ENCODE results near the gene CST6.
A peak's percentile ranks its signal among the peaks of the same experiment; 100 is the strongest.
"Not testable (repeated sequence)": the region's sequence is repeated elsewhere in the genome, so short reads cannot be mapped to it uniquely, and the experiment has no call there.

The CST6 gene

GRCh38 chr11:65987336-65987735 lies 24.5 kb upstream of the CST6 start:
- DNase-seq, result no peak

- DNase-seq, result peak; percentile 97
Measured at GRCh38 chr11:65988791-65989592, 22.8 kb upstream of the CST6 start.

GRCh38 chr11:65992056-65992455 lies 19.8 kb upstream of the CST6 start:
- no peak for DNase-seq

GRCh38 chr11:65997286-65997685 lies 14.5 kb upstream of the CST6 start:
- DNase-seq, result no peak

DNA sequence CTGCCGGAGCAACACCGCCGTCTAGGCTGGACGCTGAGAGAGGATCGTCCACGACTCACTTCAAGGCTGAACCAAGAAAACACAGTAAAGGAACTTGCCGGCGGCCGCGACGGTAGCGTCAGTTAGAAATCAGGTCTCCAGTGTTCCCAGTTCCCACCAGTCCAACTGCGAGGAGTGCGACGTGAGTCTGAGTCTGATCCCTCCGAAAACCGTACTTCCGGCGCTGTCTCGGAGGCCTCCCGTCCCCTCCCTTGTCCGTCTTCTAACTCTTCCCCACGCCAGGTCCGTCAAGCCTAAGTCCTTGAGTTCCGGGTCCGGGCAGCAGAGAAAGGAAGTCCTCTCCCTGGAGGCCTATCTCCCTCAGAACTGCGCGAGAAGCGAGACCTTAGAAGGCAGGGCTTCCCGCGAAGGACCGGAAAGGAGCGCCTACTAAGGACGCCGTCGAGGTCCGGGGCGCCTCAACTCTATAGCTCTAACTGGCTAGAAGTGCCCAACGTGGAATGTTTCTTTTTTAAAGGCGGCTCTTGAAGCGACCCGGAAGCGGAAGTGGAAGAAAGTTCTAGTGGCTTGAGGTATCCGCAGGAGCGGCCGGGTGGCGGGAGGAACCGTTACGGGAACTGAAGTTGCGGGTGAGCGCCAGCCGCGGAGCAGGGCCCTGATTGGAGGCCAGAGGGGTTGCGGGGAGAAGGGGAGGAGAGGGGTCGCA lies 9.7 kb upstream of the CST6 start, which contains the start of the genes BANF1 and EIF1AD:
Gene BANF1 (plus strand): TSS at position 562 of the 706 bp plus-strand sequence. CDS start 748 bp downstream, outside the sequence.
Gene EIF1AD (minus strand): TSS at position 216 of the 706 bp plus-strand sequence. CDS start 1,768 bp downstream, outside the sequence.
- DNase-seq, result peak; percentile 94

DNA sequence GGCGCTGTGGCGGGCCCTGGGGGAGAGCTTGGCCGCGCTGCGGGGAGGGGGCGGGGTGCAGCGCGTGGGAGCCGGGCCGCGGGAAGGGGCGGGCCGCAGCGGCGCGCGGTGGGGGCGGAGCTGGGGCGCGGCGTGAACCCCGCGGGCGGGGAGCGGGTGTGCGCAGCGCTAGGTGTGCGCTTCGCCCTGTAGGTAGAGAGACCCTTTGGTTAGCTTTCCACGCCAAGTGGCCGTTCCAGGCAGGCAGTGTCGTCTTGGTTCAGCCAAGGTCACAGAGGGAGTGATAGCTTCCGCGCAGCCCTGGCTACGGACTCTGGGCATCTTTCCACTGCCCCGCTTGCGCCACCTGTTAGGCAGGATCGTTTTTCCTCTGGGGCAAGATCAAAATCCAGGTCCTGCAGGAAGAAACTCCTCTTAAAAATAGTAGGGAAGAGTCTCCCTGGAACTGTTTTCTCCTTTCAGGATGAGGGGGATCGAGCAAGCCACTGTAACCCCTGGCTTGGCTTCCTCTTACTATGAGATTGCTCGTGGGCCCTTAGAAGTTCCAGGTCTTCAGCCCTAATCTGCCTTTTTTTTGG lies 9.1 kb upstream of the CST6 start:
- no peak for DNase-seq

DNA sequence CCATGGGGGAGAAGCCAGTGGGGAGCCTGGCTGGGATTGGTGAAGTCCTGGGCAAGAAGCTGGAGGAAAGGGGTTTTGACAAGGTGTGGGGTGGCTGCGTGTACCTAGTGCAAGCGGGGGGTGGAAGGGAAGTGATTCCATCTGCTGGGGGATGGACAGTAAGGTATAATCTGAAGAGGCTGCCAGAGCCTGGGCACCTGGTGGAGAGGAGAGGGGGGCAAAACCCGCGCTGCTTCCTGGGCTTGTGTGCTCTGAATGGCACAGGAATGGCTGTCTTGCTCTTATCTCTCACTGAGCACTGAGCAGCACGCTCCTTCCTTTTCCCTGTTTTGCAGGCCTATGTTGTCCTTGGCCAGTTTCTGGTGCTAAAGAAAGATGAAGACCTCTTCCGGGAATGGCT lies 8.5 kb upstream of the CST6 start:
- no peak for DNase-seq

GRCh38 chr11:66004186-66004585 lies 7.6 kb upstream of the CST6 start:
- DNase-seq, result no peak

DNA sequence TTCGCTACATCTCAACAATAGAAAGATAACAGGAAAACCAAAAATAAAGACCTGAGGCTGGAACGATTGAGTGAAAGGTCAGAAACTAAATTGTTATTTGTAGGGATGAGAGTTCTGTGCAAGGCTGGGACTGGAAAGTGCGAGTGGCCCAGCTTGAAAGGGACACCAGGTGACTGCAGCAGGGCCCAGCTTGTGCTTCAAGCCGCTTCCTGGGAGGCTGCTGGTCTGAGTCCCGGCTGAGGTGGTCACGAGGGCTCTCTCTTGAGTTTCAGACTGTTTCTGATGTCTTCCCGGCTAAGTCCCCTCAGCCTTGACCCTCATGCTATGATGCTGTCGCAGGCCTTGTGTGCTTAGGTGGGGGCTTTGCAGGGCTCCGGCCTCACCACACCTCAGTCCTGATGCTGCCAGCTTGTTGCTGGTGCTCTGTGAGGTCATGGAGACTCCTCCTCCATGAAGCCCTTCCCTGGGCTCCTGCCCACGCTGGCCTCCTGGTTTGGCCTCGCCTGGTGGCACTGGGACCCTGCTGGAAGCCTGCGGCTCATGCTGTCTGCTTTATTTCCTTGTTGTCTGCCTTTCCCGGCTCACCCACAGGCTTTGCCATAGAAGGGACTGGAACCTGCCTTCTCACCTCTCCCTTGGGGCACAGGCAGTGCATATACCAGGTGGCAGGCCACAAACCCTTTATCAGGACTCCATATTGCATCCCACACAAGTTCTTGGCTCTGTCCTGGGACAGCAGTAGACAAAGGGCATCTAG lies 5.5 kb upstream of the CST6 start:
- DNase-seq, result no peak

DNA sequence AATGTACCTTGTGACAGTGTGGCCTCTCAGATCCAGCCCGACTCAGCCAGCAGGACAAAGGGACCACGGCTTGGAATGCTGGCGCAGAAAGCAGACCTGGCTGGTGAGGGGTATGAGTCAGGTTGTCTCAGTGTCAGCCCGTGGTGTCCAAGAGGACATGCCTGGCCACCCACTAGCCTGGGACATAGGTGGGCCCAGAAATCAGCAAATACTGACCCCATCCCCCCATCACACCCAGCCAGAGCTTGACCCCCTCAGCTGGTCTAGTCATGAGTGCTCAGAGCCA lies 5.0 kb upstream of the CST6 start:
- DNase-seq, result no peak

- DNase-seq, result no peak
Measured at GRCh38 chr11:66007201-66007634, 4.6 kb upstream of the CST6 start.

- no peak for DNase-seq
Measured at GRCh38 chr11:66008095-66008467, 3.7 kb upstream of the CST6 start.

GRCh38 chr11:66008468-66009101 lies 3.2 kb upstream of the CST6 start:
- DNase-seq, result peak; percentile 15

DNA sequence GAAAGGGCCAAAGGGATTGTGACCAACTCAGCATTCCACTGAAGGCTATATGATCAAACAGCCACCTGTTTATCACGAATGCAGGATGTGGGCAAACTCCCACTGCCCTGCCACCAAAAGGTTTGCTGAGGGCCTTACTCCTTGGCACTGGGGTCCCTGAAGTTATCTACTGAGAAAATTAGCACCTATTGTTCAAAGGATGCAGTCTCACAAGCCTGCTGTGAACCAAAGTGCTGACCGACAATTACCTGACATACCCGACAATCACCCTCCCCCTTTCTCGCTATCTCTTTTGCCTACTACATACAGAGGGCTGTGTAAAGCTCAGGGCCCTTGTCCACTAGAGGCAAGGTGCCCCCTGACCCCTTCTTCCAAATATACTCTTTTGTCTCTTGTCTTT lies 1.8 kb upstream of the CST6 start:
- DNase-seq, result not testable (repeated sequence)

- DNase-seq, result peak; percentile 93
Measured at GRCh38 chr11:66011239-66011784, 496 bp upstream of the CST6 start.

DNA sequence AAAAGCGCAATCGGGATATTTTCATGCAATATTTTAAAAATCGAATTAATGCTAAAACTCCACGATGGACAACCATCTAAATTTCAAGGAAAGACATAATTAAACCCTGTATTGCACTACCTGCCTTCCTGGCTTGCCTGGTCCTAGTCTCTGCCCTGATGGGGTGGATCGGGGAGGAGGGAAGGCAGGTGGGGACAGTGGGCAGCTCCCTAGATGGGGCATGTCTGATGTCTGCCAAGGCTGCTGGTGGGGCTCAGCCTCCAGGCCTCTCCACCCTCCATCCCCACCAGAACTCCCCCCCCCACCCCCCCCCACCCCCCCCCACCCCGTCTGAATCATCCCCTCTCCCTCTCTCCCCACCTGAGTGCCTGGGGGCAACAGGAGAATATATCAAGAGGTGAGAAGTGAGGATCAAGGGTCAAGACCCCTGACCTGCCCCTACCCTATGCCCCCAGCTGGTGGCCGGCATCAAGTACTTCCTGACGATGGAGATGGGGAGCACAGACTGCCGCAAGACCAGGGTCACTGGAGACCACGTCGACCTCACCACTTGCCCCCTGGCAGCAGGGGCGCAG lies 650 bp downstream of the CST6 start:
- no peak for DNase-seq

GRCh38 chr11:66012946-66013761 lies 1.3 kb downstream of the CST6 start:
- DNase-seq, result no peak

DNA sequence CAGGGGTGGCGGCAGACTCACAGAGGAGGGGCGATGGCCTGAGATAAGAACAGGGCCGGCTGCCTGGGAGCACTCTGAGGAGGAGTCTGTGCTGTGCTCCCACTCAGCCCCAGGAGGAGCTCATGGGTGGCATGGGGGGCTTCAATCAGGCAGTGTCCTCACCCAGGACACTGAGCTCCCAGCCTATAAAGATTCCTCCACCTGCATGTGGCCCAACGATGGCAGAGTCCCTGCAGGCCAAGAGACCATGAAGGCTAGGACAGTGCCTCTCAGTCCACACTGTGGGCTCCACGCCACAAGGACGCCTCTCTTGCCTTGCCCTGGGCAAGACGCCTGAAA lies 1.9 kb downstream of the CST6 start:
- no peak for DNase-seq

GRCh38 chr11:66014804-66015453 lies 3.1 kb downstream of the CST6 start:
- DNase-seq, result no peak

GRCh38 chr11:66015454-66015881 lies 3.7 kb downstream of the CST6 start:
- DNase-seq, result peak; percentile 60
